NB4 (cell line): ENCODE measurements around the gene ANAPC15.

ENCODE experiments used
- POLR2A ChIP-seq: IDR thresholded peaks from 2 replicates; pipeline ENCODE4 v1.6.1; 2011; ENCODE audit warnings: mild to moderate bottlenecking; ENCODE audit not compliant: insufficient read length; ENCODE audit errors: extremely low read depth
- TF ChIP-seq, protein P1 (sequence below): IDR thresholded peaks from one replicate; pipeline ENCODE4 v1.5.1; 2012; ENCODE audit warnings: low read depth, low read length
- TF ChIP-seq, protein P2 (sequence below): IDR thresholded peaks from 2 replicates; pipeline ENCODE4 v1.6.1; 2011; ENCODE audit warnings: low read depth, low read length

DNA sequence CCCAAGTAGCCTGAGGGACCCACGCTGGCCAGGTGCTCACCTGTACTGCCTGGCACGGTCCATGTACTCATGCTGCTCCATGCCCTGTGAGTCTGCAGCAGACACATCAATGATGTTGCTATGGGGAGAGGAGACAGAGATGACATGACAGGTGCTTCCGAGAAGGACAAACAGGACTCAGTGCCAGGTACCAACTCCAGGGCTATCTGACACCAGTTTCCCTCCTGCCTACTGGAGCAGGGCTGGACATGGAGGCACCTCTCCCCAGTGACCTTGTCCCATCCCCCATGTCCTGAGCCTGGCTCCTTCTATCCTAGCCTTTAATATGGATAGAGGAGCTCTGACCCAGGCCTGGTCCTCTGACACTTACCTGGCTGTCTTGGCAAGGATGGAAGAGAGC is 13.8 kb downstream of the ANAPC15 start:
- no peak for TF ChIP-seq POLR2A
- TF ChIP-seq, protein P1, sequence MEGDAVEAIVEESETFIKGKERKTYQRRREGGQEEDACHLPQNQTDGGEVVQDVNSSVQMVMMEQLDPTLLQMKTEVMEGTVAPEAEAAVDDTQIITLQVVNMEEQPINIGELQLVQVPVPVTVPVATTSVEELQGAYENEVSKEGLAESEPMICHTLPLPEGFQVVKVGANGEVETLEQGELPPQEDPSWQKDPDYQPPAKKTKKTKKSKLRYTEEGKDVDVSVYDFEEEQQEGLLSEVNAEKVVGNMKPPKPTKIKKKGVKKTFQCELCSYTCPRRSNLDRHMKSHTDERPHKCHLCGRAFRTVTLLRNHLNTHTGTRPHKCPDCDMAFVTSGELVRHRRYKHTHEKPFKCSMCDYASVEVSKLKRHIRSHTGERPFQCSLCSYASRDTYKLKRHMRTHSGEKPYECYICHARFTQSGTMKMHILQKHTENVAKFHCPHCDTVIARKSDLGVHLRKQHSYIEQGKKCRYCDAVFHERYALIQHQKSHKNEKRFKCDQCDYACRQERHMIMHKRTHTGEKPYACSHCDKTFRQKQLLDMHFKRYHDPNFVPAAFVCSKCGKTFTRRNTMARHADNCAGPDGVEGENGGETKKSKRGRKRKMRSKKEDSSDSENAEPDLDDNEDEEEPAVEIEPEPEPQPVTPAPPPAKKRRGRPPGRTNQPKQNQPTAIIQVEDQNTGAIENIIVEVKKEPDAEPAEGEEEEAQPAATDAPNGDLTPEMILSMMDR = no peak
- TF ChIP-seq, protein P2, sequence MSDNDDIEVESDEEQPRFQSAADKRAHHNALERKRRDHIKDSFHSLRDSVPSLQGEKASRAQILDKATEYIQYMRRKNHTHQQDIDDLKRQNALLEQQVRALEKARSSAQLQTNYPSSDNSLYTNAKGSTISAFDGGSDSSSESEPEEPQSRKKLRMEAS = no peak
